Mesendoderm (in vitro differentiated cells): Measurements from ENCODE around the gene SSR2.

Experiments
- DNase-seq: peaks from one replicate; pipeline ENCODE4 v3.0.0; 2013
- H2AK5ac ChIP-seq: 2 replicates; pipeline ENCODE4 v1.6.1; 2013; ENCODE audit warnings: low read length, inconsistent platforms
- H2BK120ac ChIP-seq: 2 replicates; pipeline ENCODE4 v1.6.1; 2013; ENCODE audit warnings: low read depth, mild to moderate bottlenecking, low read length, moderate library complexity, mixed read lengths
- H2BK15ac ChIP-seq: replicated peaks from 2 replicates; pipeline ENCODE4 v1.6.1; 2013; ENCODE audit warnings: low read depth, mild to moderate bottlenecking, moderate library complexity
- H2BK5ac ChIP-seq: 2 replicates; pipeline ENCODE4 v1.6.1; 2013; ENCODE audit warnings: low read length, inconsistent platforms
- H3K18ac ChIP-seq: 2 replicates; pipeline ENCODE4 v1.6.1; 2013; ENCODE audit warnings: mild to moderate bottlenecking, low read length, mixed read lengths
- H3K23ac ChIP-seq: one replicate; pipeline ENCODE4 v1.6.1; 2013; ENCODE audit warnings: low read length
- H3K27ac ChIP-seq: 2 replicates; pipeline ENCODE4 v1.5.1; 2013; ENCODE audit warnings: low read depth, mild to moderate bottlenecking, inconsistent platforms, low read length, moderate library complexity
- H3K27me3 ChIP-seq: 2 replicates; pipeline ENCODE4 v1.6.1; 2013; ENCODE audit warnings: low read length, control low read depth, mild to moderate bottlenecking, inconsistent platforms; ENCODE audit not compliant: insufficient read depth, poor library complexity
- H3K36me3 ChIP-seq: 2 replicates; pipeline ENCODE4 v1.6.1; 2013; ENCODE audit warnings: low read length, inconsistent platforms; ENCODE audit not compliant: control insufficient read depth, insufficient read depth
- H3K4ac ChIP-seq: one replicate; pipeline ENCODE4 v1.6.1; 2013; ENCODE audit warnings: low read depth, mild to moderate bottlenecking, low read length, moderate library complexity
- H3K4me1 ChIP-seq: 2 replicates; pipeline ENCODE4 v1.6.1; 2013; ENCODE audit warnings: low read depth, low read length, inconsistent platforms; ENCODE audit not compliant: control insufficient read depth
- H3K4me2 ChIP-seq: 2 replicates; pipeline ENCODE4 v1.6.1; 2013; ENCODE audit warnings: low read length
- H3K4me3 ChIP-seq: 2 replicates; pipeline ENCODE4 v1.5.1; 2013; ENCODE audit warnings: mild to moderate bottlenecking, low read length
- H3K56ac ChIP-seq: one replicate; pipeline ENCODE4 v1.6.1; 2013; ENCODE audit warnings: low read length
- H3K79me1 ChIP-seq: 2 replicates; pipeline ENCODE4 v1.6.1; 2013; ENCODE audit warnings: low read length, inconsistent platforms
- H3K79me2 ChIP-seq: 2 replicates; pipeline ENCODE4 v1.6.1; 2013; ENCODE audit warnings: mild to moderate bottlenecking, low read length; ENCODE audit not compliant: control insufficient read depth, insufficient read depth
- H3K9ac ChIP-seq: 2 replicates; pipeline ENCODE4 v1.6.1; 2013; ENCODE audit warnings: low read length, inconsistent platforms
- H4K5ac ChIP-seq: one replicate; pipeline ENCODE4 v1.6.1; 2013; ENCODE audit warnings: low read length
- H4K8ac ChIP-seq: one replicate; pipeline ENCODE4 v1.6.1; 2013; ENCODE audit warnings: low read depth, mild to moderate bottlenecking, control low read depth, low read length, moderate library complexity
- WGBS: extraction: QIAGEN DNeasy Blood & Tissue Kit; methylation state at CpG from one replicate; pipeline ENCODE4 v1.1.7; 2013; ENCODE audit warnings: low lambda C conversion rate, missing lambda C conversion rate; ENCODE audit not compliant: insufficient coverage; ENCODE audit errors: extremely low coverage; 5-methylcytosine and 5-hydroxymethylcytosine counted together

Gene SSR2

GRCh38 chr1:155971910-155972809, 48.6 kb downstream of the SSR2 start:
- Histone ChIP-seq H3K27me3 (no peaks in the 10 kb centered on the region), H3K4me3 (no peak overlapping the region), H2BK5ac (no peak overlapping the region), H2BK15ac (no peak overlapping the region), H3K27ac (no peak overlapping the region), H3K4me2 (no peak overlapping the region), H3K79me1 (peaks cover 37% of the 10 kb centered on the region), H3K56ac (no peak overlapping the region), H3K4me1 (peaks cover 18% of the 10 kb centered on the region), H4K8ac (no peak overlapping the region), H4K5ac (no peak overlapping the region), H3K4ac (no peak overlapping the region), H3K23ac (no peak overlapping the region), H3K79me2 (peaks cover 67% of the 10 kb centered on the region), H3K9ac (no peak overlapping the region), H2AK5ac (no peak overlapping the region), H3K18ac (no peak overlapping the region), H3K36me3 (peaks cover 2% of the 10 kb centered on the region), H2BK120ac (no peak overlapping the region)
- DNase-seq, result no peak
- no CpG with 5 or more reads among the region's 9 CpGs for WGBS

- Histone ChIP-seq H3K27ac (no peak overlapping the region), H3K4me3 (no peak overlapping the region), H3K36me3 (peaks cover 5% of the 10 kb centered on the region)
Observed at GRCh38 chr1:155970531-155971167, 50.1 kb downstream of the SSR2 start.

GRCh38 chr1:155969377-155969791, 51.4 kb downstream of the SSR2 start:
- H2BK5ac ChIP-seq, result no peak overlapping the region
- no peak overlapping the region for H3K18ac ChIP-seq
- WGBS, result no CpG with 5 or more reads among the region's 9 CpGs
- H3K4me1 ChIP-seq, result peaks cover 4% of the 10 kb centered on the region
- no peak overlapping the region for H3K56ac ChIP-seq
- no peak overlapping the region for H3K27ac ChIP-seq
- no peak overlapping the region for H3K4me3 ChIP-seq
- no peak overlapping the region for H2BK15ac ChIP-seq
- DNase-seq, result no peak
- H3K23ac ChIP-seq, result no peak overlapping the region
- peaks cover 39% of the 10 kb centered on the region for H3K79me2 ChIP-seq
- no peak overlapping the region for H3K9ac ChIP-seq
- no peak overlapping the region for H4K5ac ChIP-seq
- no peak overlapping the region for H2BK120ac ChIP-seq
- no peak overlapping the region for H3K4ac ChIP-seq
- no peak overlapping the region for H3K4me2 ChIP-seq
- H2AK5ac ChIP-seq, result no peak overlapping the region
- H3K36me3 ChIP-seq, result peaks cover 10% of the 10 kb centered on the region
- H3K27me3 ChIP-seq, result no peaks in the 10 kb centered on the region
- peaks cover 33% of the 10 kb centered on the region for H3K79me1 ChIP-seq
- H4K8ac ChIP-seq, result no peak overlapping the region

More at GRCh38 chr1:155970531-155971167, 50.1 kb downstream of the SSR2 start:
- DNase-seq, result peak; percentile 46
- Histone ChIP-seq H3K4me2 (no peak overlapping the region), H4K8ac (no peak overlapping the region), H3K56ac (peak overlapping the region; percentile 54), H3K4me1 (peaks cover 14% of the 10 kb centered on the region), H3K23ac (no peak overlapping the region), H3K9ac (peak overlapping the region; percentile 1), H2BK120ac (no peak overlapping the region), H2AK5ac (no peak overlapping the region), H3K18ac (no peak overlapping the region), H2BK5ac (no peak overlapping the region), H3K27me3 (no peaks in the 10 kb centered on the region), H4K5ac (no peak overlapping the region), H2BK15ac (no peak overlapping the region), H3K79me2 (peaks cover 52% of the 10 kb centered on the region), H3K79me1 (peaks cover 41% of the 10 kb centered on the region), H3K4ac (no peak overlapping the region)
- WGBS, result no CpG with 5 or more reads among the region's 11 CpGs

- Histone ChIP-seq H3K27ac (no peak overlapping the region), H3K4me2 (no peak overlapping the region), H3K36me3 (peaks cover 10% of the 10 kb centered on the region), H3K27me3 (no peaks in the 10 kb centered on the region), H3K79me2 (peaks cover 32% of the 10 kb centered on the region), H3K4me1 (peaks cover 4% of the 10 kb centered on the region), H3K9ac (no peak overlapping the region), H3K4me3 (no peak overlapping the region), H2AK5ac (no peak overlapping the region), H3K56ac (no peak overlapping the region), H3K18ac (no peak overlapping the region), H3K4ac (no peak overlapping the region), H2BK15ac (no peak overlapping the region), H3K79me1 (peaks cover 29% of the 10 kb centered on the region), H3K23ac (no peak overlapping the region), H4K8ac (no peak overlapping the region), H2BK120ac (no peak overlapping the region), H2BK5ac (no peak overlapping the region), H4K5ac (no peak overlapping the region)
- no peak for DNase-seq
- no CpG with 5 or more reads among the region's 3 CpGs for WGBS
Observed at GRCh38 chr1:155968670-155969069, 52.1 kb downstream of the SSR2 start.

- Histone ChIP-seq H2BK15ac (no peak overlapping the region), H3K23ac (no peak overlapping the region), H3K79me2 (peaks cover 28% of the 10 kb centered on the region), H3K4me1 (peaks cover 4% of the 10 kb centered on the region), H3K4me3 (no peak overlapping the region), H2BK5ac (no peak overlapping the region), H3K27me3 (no peaks in the 10 kb centered on the region), H4K8ac (no peak overlapping the region), H3K36me3 (peaks cover 11% of the 10 kb centered on the region), H2AK5ac (no peak overlapping the region), H3K27ac (no peak overlapping the region), H3K9ac (no peak overlapping the region), H3K4ac (no peak overlapping the region), H3K56ac (no peak overlapping the region), H3K79me1 (peaks cover 26% of the 10 kb centered on the region), H2BK120ac (no peak overlapping the region), H4K5ac (no peak overlapping the region), H3K18ac (no peak overlapping the region), H3K4me2 (no peak overlapping the region)
- no peak for DNase-seq
- no CpG with 5 or more reads among the region's 7 CpGs for WGBS
Observed at GRCh38 chr1:155968051-155968400, 52.7 kb downstream of the SSR2 start.
